GM12878 (cell line): Measurements from ENCODE around the gene CTSL. TPM values are rescaled to one million over a fixed set of nuclear protein-coding genes. Genes with fewer than 3 reads are reported as not detected.

ENCODE experiments used
- ATAC-seq: fragments of 200-7000 bp; cut with Tn5 transposase; 3 replicates; pipeline ENCODE4 v1.9.1; 2020; ENCODE audit warnings: mild to moderate bottlenecking, moderate library complexity
- BruUV-seq: library from RNA; stranded (reverse); fragments of 400-500 nt; replicated peaks from 2 replicates; lab custom pipeline; 2021; lab: Mats Ljungman, UMichigan
- CTCF ChIA-PET: fragments of 300-600 bp; sonication (Branson Sonifier 250); formaldehyde crosslinking; extraction: SDS; loops from one replicate; lab custom pipeline; 2021; ENCODE audit warnings: inconsistent platforms; lab: Yijun Ruan, JAX
- POLR2A ChIA-PET: fragments of 350-600 bp; formaldehyde crosslinking; extraction: SDS; loops from one replicate; lab custom pipeline; 2021; ENCODE audit warnings: inconsistent platforms; lab: Charles Lee
- RAD21 ChIA-PET: fragments of 300-600 bp; sonication (Branson Sonifier 250); formaldehyde crosslinking; loops from one replicate; lab custom pipeline; 2023; ENCODE audit warnings: antibody characterized with exemption; ENCODE audit not compliant: unreplicated experiment; lab: Charles Lee
- SMC1A ChIA-PET: fragments of 300-600 bp; sonication (Branson Sonifier 250); formaldehyde crosslinking; loops from one replicate; lab custom pipeline; 2023; ENCODE audit not compliant: unreplicated experiment, uncharacterized antibody; lab: Charles Lee
- DNase-seq: peaks from one replicate; pipeline ENCODE4 v3.0.0-alpha.2; 2011; ENCODE audit warnings: low read depth, low spot score
- FAIRE-seq: peaks from 3 replicates; lab custom pipeline; 2011; peaks lifted over from hg19 to GRCh38; lab: Jason Lieb, UNC
- H2AFZ ChIP-seq: 2 replicates; pipeline ENCODE4 v1.6.0; 2011; ENCODE audit warnings: low read depth, low read length, control low read depth; ENCODE audit not compliant: control insufficient read depth
- H3K27ac ChIP-seq: 2 replicates; pipeline ENCODE4 v1.5.1; 2011; ENCODE audit warnings: control low read depth; ENCODE audit not compliant: control insufficient read depth, insufficient read depth
- H3K27me3 ChIP-seq, 2 experiments: replicated peaks in 1 of 2; 2 replicates each; pipeline versions ENCODE4 v1.6.0 to v1.6.1; 2011; ENCODE audit warnings: low read length in 1 of 2; ENCODE audit not compliant: control insufficient read depth in 2 of 2, insufficient read depth in 2 of 2
- H3K36me3 ChIP-seq, 2 experiments: 2 replicates each; pipeline ENCODE4 v1.5.1; 2011; ENCODE audit warnings: low read length in 1 of 2; ENCODE audit not compliant: control insufficient read depth in 2 of 2, insufficient read depth in 2 of 2
- H3K4me1 ChIP-seq: 2 replicates; pipeline ENCODE4 v1.6.1; 2011; ENCODE audit warnings: mild to moderate bottlenecking, low read length, moderate library complexity, mixed read lengths; ENCODE audit not compliant: control insufficient read depth, insufficient read depth
- H3K4me2 ChIP-seq: 2 replicates; pipeline ENCODE4 v1.6.0; 2011; ENCODE audit warnings: control low read depth; ENCODE audit not compliant: control insufficient read depth, insufficient read depth
- H3K4me3 ChIP-seq: fragments of 200-600 bp; sonication (generic); 2 replicates; pipeline ENCODE4 v1.5.1; 2016
- H3K79me2 ChIP-seq: 2 replicates; pipeline ENCODE4 v1.6.0; 2011; ENCODE audit warnings: low read length; ENCODE audit not compliant: control insufficient read depth, insufficient read depth
- H3K9ac ChIP-seq: 2 replicates; pipeline ENCODE4 v1.8.0; 2011; ENCODE audit warnings: low read length, control low read depth, mixed read lengths; ENCODE audit not compliant: control insufficient read depth, insufficient read depth
- H3K9me3 ChIP-seq: replicated peaks from 3 replicates; pipeline ENCODE4 v1.5.1; 2011; ENCODE audit warnings: mild to moderate bottlenecking, low read length; ENCODE audit not compliant: control insufficient read depth, insufficient read depth
- H4K20me1 ChIP-seq: 2 replicates; pipeline ENCODE4 v1.6.0; 2011; ENCODE audit not compliant: control insufficient read depth, insufficient read depth
- BACH1 ChIP-seq: fragments of 450-650 bp; IDR thresholded peaks from 2 replicates; pipeline ENCODE4 v1.6.1; 2017; ENCODE audit warnings: mild to moderate bottlenecking, borderline replicate concordance
- BCL11A ChIP-seq: IDR thresholded peaks from 2 replicates; pipeline ENCODE4 v1.6.1; 2011; ENCODE audit warnings: low read depth, low read length
- CBX3 ChIP-seq: fragments of 200-600 bp; sonication (generic); IDR thresholded peaks from 2 replicates; pipeline ENCODE4 v1.6.1; 2016; ENCODE audit warnings: low read depth, borderline replicate concordance
- GATAD2B ChIP-seq: fragments of 450-650 bp; conservative IDR thresholded peaks from 2 replicates; pipeline ENCODE4 v1.6.1; 2017; ENCODE audit warnings: low read depth, mild to moderate bottlenecking, moderate library complexity
- NR2F1 ChIP-seq: fragments of 450-650 bp; conservative IDR thresholded peaks from 2 replicates; pipeline ENCODE4 v1.6.1; 2017; ENCODE audit warnings: mild to moderate bottlenecking
- SMAD5 ChIP-seq: IDR thresholded peaks from 2 replicates; pipeline ENCODE4 v1.6.1; 2016; ENCODE audit warnings: antibody characterized with exemption, low read depth
- STAT1 ChIP-seq: fragments of 450-650 bp; conservative IDR thresholded peaks from 2 replicates; pipeline ENCODE4 v1.6.1; 2014; ENCODE audit warnings: antibody characterized with exemption, mild to moderate bottlenecking
- YY1 ChIP-seq: IDR thresholded peaks from 2 replicates; pipeline ENCODE4 v1.6.1; 2011; ENCODE audit warnings: low read depth, mild to moderate bottlenecking, low read length
- WGBS: methylation state at CpG from one replicate; pipeline ENCODE4 v1.1.6; 2016; ENCODE audit warnings: low lambda C conversion rate; ENCODE audit not compliant: insufficient replicate concordance, insufficient coverage; ENCODE audit errors: missing lambda C conversion rate; 5-methylcytosine and 5-hydroxymethylcytosine counted together
- in situ Hi-C: fragments of 300-500 bp; cut with MboI; formaldehyde crosslinking; loops from 9 replicates; pipeline ENCODE4 v1.14.3; 2018; ENCODE audit warnings: mixed read lengths
- intact Hi-C: fragments of 100-400 bp; cut with micrococcal nuclease; formaldehyde crosslinking; loops from one replicate; pipeline ENCODE4 v1.14.2; 2022; ENCODE audit not compliant: unreplicated experiment
- polyA plus RNA-seq, 11 experiments: library from polyadenylated mRNA; depleted of rRNA in 4 of 11; unstranded in 6 of 11; stranded (reverse) in 5 of 11; fragments of >200 nt; fragmentation: Nextera tagmentation in 4 of 11; fragmentation: Illumina TruSeq in 1 of 11; extraction: Ambion mirVana in 4 of 11; extraction: Trizol in 1 of 11; gene quantifications; 1 replicate in 1 of 11; 2 replicates in 10 of 11; pipeline versions ENCODE4 v1.2.1 to v1.2.3, GENCODE V29; 2011 to 2016; ENCODE audit warnings: inconsistent platforms in 2 of 11, missing spikeins in 2 of 11, low read depth in 1 of 11
- total RNA-seq, 4 experiments: library from RNA; depleted of rRNA in 3 of 4; stranded (reverse); fragments of >200 nt in 3 of 4; fragmentation: Illumina TruSeq in 1 of 4; extraction: Trizol in 1 of 4; gene quantifications; 2 replicates each; pipeline versions ENCODE4 v1.2.1 to v1.2.3, GENCODE V29; 2013 to 2021
- TF ChIP-seq, protein P1 (sequence below): fragments of 450-650 bp; IDR thresholded peaks from 2 replicates; pipeline ENCODE4 v1.6.1; 2017; ENCODE audit warnings: antibody characterized with exemption, mild to moderate bottlenecking, moderate library complexity
- TF ChIP-seq, protein P2 (sequence below): IDR thresholded peaks from 2 replicates; pipeline ENCODE4 v1.6.1; 2012; ENCODE audit warnings: low read depth, low read length, improper control_type of control experiment
- TF ChIP-seq, protein P3 (sequence below): fragments of 450-650 bp; IDR thresholded peaks from 2 replicates; pipeline ENCODE4 v1.6.1; 2017; ENCODE audit warnings: mild to moderate bottlenecking, moderate library complexity

Gene CTSL
- total and polyA plus RNA-seq, 10 of the 15 experiments (the other 5 are each of a cell fraction or from before 2014, with no cell fraction given) = 0.24 to 0.72 TPM; not detected in 8

DNA sequence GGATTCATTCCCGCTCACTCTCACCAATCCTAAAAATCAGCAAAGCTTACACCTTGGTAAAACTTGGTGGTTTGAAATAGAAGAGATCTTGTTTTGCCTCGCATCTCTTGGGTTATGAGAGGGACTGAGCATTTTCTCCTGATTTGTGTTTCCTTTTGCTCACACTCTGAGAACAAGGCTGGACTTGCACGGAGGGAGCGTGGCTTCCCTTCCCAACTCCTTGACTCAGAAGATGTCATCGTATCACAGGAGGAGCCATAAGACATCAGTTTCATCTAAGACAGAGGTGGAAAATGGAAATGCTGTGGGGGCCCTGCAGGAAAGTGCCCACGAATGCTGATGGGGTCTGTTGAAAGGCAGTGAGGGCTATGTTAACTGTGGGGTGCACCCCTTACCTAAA is 37.4 kb downstream of the CTSL start:
- in situ Hi-C loops (no loop called here), intact Hi-C loops (no loop called here)
- Histone ChIP-seq H2AFZ (no peak overlapping the region), H3K9me3 (no peaks in the 10 kb centered on the region), H3K36me3 (no peaks in the 10 kb centered on the region), H3K9ac (no peak overlapping the region), H3K79me2 (no peaks in the 10 kb centered on the region), H3K4me1 (no peaks in the 10 kb centered on the region), H3K27me3 (no peaks in the 10 kb centered on the region), H3K4me3 (no peak overlapping the region), H3K4me2 (no peak overlapping the region), H4K20me1 (no peaks in the 10 kb centered on the region), H3K27ac (no peak overlapping the region)
- FAIRE-seq (no peak), DNase-seq (no peak), ATAC-seq (no peak)
- ChIA-PET POLR2A (no interaction called here), CTCF (no interaction called here), RAD21 (no interaction called here), SMC1A (no interaction called here)
- BruUV-seq = no TSS peak
- no peak for TF ChIP-seq YY1
- WGBS = 32% methylated on average over 6 of the region's 6 CpGs

DNA sequence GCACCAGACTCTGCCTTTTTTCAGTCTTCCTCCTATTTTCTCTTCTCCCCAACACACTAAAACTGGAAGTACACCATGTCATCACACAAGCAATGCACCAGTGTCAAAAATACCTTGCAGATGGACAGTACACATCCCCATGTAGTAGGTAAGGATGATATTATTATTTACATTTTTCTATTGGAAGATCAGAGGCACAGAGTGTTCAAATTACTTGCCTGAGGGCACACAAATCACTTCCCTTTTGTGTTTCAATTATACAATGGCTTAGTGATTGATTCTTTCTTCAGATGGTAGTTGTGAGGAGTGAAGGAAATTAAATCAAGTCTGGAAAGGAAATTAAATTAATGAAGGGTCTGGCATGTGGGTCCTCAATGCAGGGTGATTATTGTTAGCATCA is 39.6 kb downstream of the CTSL start:
- Histone ChIP-seq H3K9ac (no peak overlapping the region), H3K4me3 (no peak overlapping the region), H4K20me1 (no peaks in the 10 kb centered on the region), H3K27me3 (no peaks in the 10 kb centered on the region), H2AFZ (no peak overlapping the region), H3K79me2 (no peaks in the 10 kb centered on the region), H3K4me2 (no peak overlapping the region), H3K27ac (no peak overlapping the region), H3K9me3 (no peaks in the 10 kb centered on the region), H3K4me1 (no peaks in the 10 kb centered on the region), H3K36me3 (no peaks in the 10 kb centered on the region)
- RAD21 ChIA-PET = no interaction called here
- no TSS peak for BruUV-seq
- POLR2A ChIA-PET = no interaction called here
- in situ Hi-C loops = no loop called here
- ATAC-seq (no peak), FAIRE-seq (no peak), DNase-seq (no peak)
- intact Hi-C loops = no loop called here
- SMC1A ChIA-PET = no interaction called here
- CTCF ChIA-PET = no interaction called here
- TF ChIP-seq GATAD2B = no peak
- TF ChIP-seq BACH1 = no peak
- no peak for TF ChIP-seq CBX3
- no peak for TF ChIP-seq STAT1
- no peak for TF ChIP-seq NR2F1
- TF ChIP-seq, protein P1, sequence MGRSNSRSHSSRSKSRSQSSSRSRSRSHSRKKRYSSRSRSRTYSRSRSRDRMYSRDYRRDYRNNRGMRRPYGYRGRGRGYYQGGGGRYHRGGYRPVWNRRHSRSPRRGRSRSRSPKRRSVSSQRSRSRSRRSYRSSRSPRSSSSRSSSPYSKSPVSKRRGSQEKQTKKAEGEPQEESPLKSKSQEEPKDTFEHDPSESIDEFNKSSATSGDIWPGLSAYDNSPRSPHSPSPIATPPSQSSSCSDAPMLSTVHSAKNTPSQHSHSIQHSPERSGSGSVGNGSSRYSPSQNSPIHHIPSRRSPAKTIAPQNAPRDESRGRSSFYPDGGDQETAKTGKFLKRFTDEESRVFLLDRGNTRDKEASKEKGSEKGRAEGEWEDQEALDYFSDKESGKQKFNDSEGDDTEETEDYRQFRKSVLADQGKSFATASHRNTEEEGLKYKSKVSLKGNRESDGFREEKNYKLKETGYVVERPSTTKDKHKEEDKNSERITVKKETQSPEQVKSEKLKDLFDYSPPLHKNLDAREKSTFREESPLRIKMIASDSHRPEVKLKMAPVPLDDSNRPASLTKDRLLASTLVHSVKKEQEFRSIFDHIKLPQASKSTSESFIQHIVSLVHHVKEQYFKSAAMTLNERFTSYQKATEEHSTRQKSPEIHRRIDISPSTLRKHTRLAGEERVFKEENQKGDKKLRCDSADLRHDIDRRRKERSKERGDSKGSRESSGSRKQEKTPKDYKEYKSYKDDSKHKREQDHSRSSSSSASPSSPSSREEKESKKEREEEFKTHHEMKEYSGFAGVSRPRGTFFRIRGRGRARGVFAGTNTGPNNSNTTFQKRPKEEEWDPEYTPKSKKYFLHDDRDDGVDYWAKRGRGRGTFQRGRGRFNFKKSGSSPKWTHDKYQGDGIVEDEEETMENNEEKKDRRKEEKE = no peak
- TF ChIP-seq BCL11A = no peak
- TF ChIP-seq, protein P2, sequence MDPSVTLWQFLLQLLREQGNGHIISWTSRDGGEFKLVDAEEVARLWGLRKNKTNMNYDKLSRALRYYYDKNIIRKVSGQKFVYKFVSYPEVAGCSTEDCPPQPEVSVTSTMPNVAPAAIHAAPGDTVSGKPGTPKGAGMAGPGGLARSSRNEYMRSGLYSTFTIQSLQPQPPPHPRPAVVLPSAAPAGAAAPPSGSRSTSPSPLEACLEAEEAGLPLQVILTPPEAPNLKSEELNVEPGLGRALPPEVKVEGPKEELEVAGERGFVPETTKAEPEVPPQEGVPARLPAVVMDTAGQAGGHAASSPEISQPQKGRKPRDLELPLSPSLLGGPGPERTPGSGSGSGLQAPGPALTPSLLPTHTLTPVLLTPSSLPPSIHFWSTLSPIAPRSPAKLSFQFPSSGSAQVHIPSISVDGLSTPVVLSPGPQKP = no peak
- TF ChIP-seq, protein P3, sequence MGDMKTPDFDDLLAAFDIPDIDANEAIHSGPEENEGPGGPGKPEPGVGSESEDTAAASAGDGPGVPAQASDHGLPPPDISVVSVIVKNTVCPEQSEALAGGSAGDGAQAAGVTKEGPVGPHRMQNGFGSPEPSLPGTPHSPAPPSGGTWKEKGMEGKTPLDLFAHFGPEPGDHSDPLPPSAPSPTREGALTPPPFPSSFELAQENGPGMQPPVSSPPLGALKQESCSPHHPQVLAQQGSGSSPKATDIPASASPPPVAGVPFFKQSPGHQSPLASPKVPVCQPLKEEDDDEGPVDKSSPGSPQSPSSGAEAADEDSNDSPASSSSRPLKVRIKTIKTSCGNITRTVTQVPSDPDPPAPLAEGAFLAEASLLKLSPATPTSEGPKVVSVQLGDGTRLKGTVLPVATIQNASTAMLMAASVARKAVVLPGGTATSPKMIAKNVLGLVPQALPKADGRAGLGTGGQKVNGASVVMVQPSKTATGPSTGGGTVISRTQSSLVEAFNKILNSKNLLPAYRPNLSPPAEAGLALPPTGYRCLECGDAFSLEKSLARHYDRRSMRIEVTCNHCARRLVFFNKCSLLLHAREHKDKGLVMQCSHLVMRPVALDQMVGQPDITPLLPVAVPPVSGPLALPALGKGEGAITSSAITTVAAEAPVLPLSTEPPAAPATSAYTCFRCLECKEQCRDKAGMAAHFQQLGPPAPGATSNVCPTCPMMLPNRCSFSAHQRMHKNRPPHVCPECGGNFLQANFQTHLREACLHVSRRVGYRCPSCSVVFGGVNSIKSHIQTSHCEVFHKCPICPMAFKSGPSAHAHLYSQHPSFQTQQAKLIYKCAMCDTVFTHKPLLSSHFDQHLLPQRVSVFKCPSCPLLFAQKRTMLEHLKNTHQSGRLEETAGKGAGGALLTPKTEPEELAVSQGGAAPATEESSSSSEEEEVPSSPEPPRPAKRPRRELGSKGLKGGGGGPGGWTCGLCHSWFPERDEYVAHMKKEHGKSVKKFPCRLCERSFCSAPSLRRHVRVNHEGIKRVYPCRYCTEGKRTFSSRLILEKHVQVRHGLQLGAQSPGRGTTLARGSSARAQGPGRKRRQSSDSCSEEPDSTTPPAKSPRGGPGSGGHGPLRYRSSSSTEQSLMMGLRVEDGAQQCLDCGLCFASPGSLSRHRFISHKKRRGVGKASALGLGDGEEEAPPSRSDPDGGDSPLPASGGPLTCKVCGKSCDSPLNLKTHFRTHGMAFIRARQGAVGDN = no peak
- TF ChIP-seq SMAD5 = no peak
